Mesendoderm (in vitro differentiated cells): ENCODE measurements around the gene TNFSF15.

Experiments used
- DNase-seq: peaks from one replicate; pipeline ENCODE4 v3.0.0; 2013
- H2AK5ac ChIP-seq: 2 replicates; pipeline ENCODE4 v1.6.1; 2013; ENCODE audit warnings: low read length, inconsistent platforms
- H2BK120ac ChIP-seq: 2 replicates; pipeline ENCODE4 v1.6.1; 2013; ENCODE audit warnings: low read depth, mild to moderate bottlenecking, low read length, moderate library complexity, mixed read lengths
- H2BK15ac ChIP-seq: replicated peaks from 2 replicates; pipeline ENCODE4 v1.6.1; 2013; ENCODE audit warnings: low read depth, mild to moderate bottlenecking, moderate library complexity
- H2BK5ac ChIP-seq: 2 replicates; pipeline ENCODE4 v1.6.1; 2013; ENCODE audit warnings: low read length, inconsistent platforms
- H3K18ac ChIP-seq: 2 replicates; pipeline ENCODE4 v1.6.1; 2013; ENCODE audit warnings: mild to moderate bottlenecking, low read length, mixed read lengths
- H3K23ac ChIP-seq: one replicate; pipeline ENCODE4 v1.6.1; 2013; ENCODE audit warnings: low read length
- H3K27ac ChIP-seq: 2 replicates; pipeline ENCODE4 v1.5.1; 2013; ENCODE audit warnings: low read depth, mild to moderate bottlenecking, inconsistent platforms, low read length, moderate library complexity
- H3K27me3 ChIP-seq: 2 replicates; pipeline ENCODE4 v1.6.1; 2013; ENCODE audit warnings: low read length, control low read depth, mild to moderate bottlenecking, inconsistent platforms; ENCODE audit not compliant: insufficient read depth, poor library complexity
- H3K36me3 ChIP-seq: 2 replicates; pipeline ENCODE4 v1.6.1; 2013; ENCODE audit warnings: low read length, inconsistent platforms; ENCODE audit not compliant: control insufficient read depth, insufficient read depth
- H3K4ac ChIP-seq: one replicate; pipeline ENCODE4 v1.6.1; 2013; ENCODE audit warnings: low read depth, mild to moderate bottlenecking, low read length, moderate library complexity
- H3K4me1 ChIP-seq: 2 replicates; pipeline ENCODE4 v1.6.1; 2013; ENCODE audit warnings: low read depth, low read length, inconsistent platforms; ENCODE audit not compliant: control insufficient read depth
- H3K4me2 ChIP-seq: 2 replicates; pipeline ENCODE4 v1.6.1; 2013; ENCODE audit warnings: low read length
- H3K4me3 ChIP-seq: 2 replicates; pipeline ENCODE4 v1.5.1; 2013; ENCODE audit warnings: mild to moderate bottlenecking, low read length
- H3K56ac ChIP-seq: one replicate; pipeline ENCODE4 v1.6.1; 2013; ENCODE audit warnings: low read length
- H3K79me1 ChIP-seq: 2 replicates; pipeline ENCODE4 v1.6.1; 2013; ENCODE audit warnings: low read length, inconsistent platforms
- H3K79me2 ChIP-seq: 2 replicates; pipeline ENCODE4 v1.6.1; 2013; ENCODE audit warnings: mild to moderate bottlenecking, low read length; ENCODE audit not compliant: control insufficient read depth, insufficient read depth
- H3K9ac ChIP-seq: 2 replicates; pipeline ENCODE4 v1.6.1; 2013; ENCODE audit warnings: low read length, inconsistent platforms
- H4K5ac ChIP-seq: one replicate; pipeline ENCODE4 v1.6.1; 2013; ENCODE audit warnings: low read length
- H4K8ac ChIP-seq: one replicate; pipeline ENCODE4 v1.6.1; 2013; ENCODE audit warnings: low read depth, mild to moderate bottlenecking, control low read depth, low read length, moderate library complexity
- WGBS: extraction: QIAGEN DNeasy Blood & Tissue Kit; methylation state at CpG from one replicate; pipeline ENCODE4 v1.1.7; 2013; ENCODE audit warnings: low lambda C conversion rate, missing lambda C conversion rate; ENCODE audit not compliant: insufficient coverage; ENCODE audit errors: extremely low coverage; 5-methylcytosine and 5-hydroxymethylcytosine counted together

TNFSF15 gene

DNA sequence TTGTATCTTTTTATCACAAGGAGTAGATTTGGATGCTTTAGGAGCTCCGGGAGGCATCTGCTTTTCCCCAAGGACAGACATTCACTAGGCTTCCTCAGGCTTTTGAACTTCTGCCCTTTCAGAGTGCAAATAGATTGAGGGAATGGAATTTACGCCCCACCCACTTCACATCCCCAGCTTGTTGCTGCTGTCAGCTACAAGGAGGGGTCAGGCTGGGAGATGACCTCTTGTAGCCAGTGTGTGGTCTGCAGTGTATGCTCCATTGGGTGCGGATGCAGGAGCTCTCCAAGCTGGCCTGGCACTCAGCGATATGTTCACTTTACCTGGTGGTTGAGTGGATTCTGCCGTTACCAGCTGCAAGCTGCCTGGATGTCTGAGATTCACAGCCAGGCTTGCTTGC lies 6.4 kb downstream of the TNFSF15 start:
- no peak overlapping the region for H3K56ac ChIP-seq
- no peaks in the 10 kb centered on the region for H3K79me1 ChIP-seq
- DNase-seq, result peak; percentile 89
- no peak overlapping the region for H2AK5ac ChIP-seq
- H3K4ac ChIP-seq, result no peak overlapping the region
- no peaks in the 10 kb centered on the region for H3K79me2 ChIP-seq
- no peak overlapping the region for H3K18ac ChIP-seq
- H3K27ac ChIP-seq, result no peak overlapping the region
- H3K4me1 ChIP-seq, result peaks cover 10% of the 10 kb centered on the region
- H3K4me2 ChIP-seq, result no peak overlapping the region
- H4K5ac ChIP-seq, result no peak overlapping the region
- no peak overlapping the region for H3K23ac ChIP-seq
- H2BK15ac ChIP-seq, result no peak overlapping the region
- no peak overlapping the region for H3K9ac ChIP-seq
- H3K36me3 ChIP-seq, result no peaks in the 10 kb centered on the region
- H2BK5ac ChIP-seq, result no peak overlapping the region
- H3K4me3 ChIP-seq, result no peak overlapping the region
- WGBS, result no CpG with 5 or more reads among the region's 5 CpGs
- H4K8ac ChIP-seq, result no peak overlapping the region
- H3K27me3 ChIP-seq, result peaks cover 2% of the 10 kb centered on the region
- no peak overlapping the region for H2BK120ac ChIP-seq

DNA sequence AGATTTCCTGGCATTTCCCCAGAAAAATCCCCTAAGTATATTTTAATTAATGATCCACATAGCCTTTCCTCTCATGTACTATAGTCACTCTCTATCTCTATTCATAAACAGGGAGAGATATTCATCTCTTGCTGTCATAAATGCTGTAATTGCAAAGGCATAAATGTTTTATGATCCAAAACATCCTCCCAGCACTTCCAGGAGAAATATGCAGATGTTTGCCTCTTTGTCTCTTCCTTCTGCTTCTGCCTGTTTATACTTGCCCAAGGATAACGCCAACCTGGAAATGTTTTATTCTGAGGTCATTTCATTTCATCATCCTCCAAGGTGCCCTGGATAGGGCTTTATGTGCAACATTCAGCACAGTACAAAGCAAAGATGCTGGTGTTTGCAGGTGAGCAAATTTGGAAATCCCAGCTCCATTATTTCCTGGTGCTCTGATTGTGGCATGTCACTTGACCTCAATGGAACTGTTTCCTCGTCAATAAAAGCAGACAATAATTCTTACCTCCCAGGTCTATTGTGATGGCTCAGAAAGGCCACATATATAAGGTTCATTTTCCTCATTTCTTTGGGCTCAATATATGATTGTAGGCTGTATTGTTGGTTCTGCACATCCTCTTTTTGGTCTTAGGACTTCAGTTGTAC lies 6.9 kb downstream of the TNFSF15 start:
- Histone ChIP-seq H3K27me3 (peaks cover 2% of the 10 kb centered on the region), H3K23ac (no peak overlapping the region), H3K36me3 (no peaks in the 10 kb centered on the region), H3K4ac (no peak overlapping the region), H3K27ac (no peak overlapping the region), H3K79me2 (no peaks in the 10 kb centered on the region), H2AK5ac (no peak overlapping the region), H3K79me1 (no peaks in the 10 kb centered on the region), H2BK15ac (no peak overlapping the region), H4K8ac (no peak overlapping the region), H3K56ac (no peak overlapping the region), H3K9ac (no peak overlapping the region), H3K4me2 (no peak overlapping the region), H2BK5ac (no peak overlapping the region), H4K5ac (no peak overlapping the region), H3K4me3 (no peak overlapping the region), H3K4me1 (peaks cover 10% of the 10 kb centered on the region), H2BK120ac (no peak overlapping the region), H3K18ac (no peak overlapping the region)
- DNase-seq, result no peak
- WGBS, result no CpG with 5 or more reads among the region's 2 CpGs

DNA sequence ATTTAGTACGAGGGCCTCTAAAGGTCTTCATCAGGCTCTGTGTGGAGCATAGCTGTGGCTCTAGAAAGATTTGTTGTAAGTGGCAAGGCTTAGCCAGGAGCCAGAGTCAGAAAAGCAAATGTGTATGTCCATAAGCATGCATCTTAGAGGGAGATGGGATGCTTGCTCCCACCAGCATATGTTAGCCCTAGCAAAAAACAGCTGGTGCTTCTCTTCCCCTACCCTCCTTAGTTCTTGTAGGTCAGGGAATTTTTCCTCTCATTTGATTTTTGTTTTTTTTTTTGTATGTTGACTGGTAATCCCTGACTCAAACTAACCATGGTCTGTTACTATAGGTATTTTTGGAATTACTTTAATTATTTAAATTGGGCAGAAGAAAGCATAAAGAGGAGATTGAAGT lies 7.7 kb downstream of the TNFSF15 start:
- no peak overlapping the region for H2AK5ac ChIP-seq
- no peak overlapping the region for H4K5ac ChIP-seq
- no peaks in the 10 kb centered on the region for H3K79me2 ChIP-seq
- no peak overlapping the region for H3K56ac ChIP-seq
- no peak overlapping the region for H2BK15ac ChIP-seq
- peaks cover 5% of the 10 kb centered on the region for H3K4me1 ChIP-seq
- no peak overlapping the region for H3K23ac ChIP-seq
- H2BK120ac ChIP-seq, result no peak overlapping the region
- H3K27ac ChIP-seq, result no peak overlapping the region
- H3K36me3 ChIP-seq, result no peaks in the 10 kb centered on the region
- DNase-seq, result no peak
- H3K79me1 ChIP-seq, result no peaks in the 10 kb centered on the region
- H2BK5ac ChIP-seq, result no peak overlapping the region
- no CpG with 5 or more reads among the region's 1 CpG for WGBS
- peaks cover 2% of the 10 kb centered on the region for H3K27me3 ChIP-seq
- no peak overlapping the region for H3K18ac ChIP-seq
- no peak overlapping the region for H3K9ac ChIP-seq
- no peak overlapping the region for H3K4ac ChIP-seq
- H4K8ac ChIP-seq, result no peak overlapping the region
- no peak overlapping the region for H3K4me2 ChIP-seq
- no peak overlapping the region for H3K4me3 ChIP-seq

DNA sequence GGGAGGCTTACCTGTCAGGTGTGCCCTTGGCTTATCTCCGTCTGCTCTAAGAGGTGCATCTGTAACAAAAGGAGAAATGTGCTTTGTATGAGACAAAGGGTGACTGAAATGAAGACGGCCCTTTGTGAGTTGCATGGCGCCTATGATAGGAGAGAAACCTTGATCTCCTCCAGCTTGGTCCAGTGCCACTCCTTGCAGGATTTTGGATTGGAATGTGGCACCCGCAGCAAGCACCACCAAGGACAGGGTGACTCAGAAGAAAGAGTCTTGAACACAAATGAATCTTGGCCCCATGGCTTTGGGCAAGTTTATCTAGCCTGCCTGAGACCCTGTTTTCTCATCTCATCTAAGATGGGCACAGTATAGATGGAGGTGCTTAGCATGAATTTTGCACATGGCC lies 13.4 kb downstream of the TNFSF15 start:
- WGBS, result no CpG with 5 or more reads among the region's 4 CpGs
- Histone ChIP-seq H3K23ac (no peak overlapping the region), H4K5ac (no peak overlapping the region), H3K9ac (no peak overlapping the region), H3K18ac (no peak overlapping the region), H2BK120ac (no peak overlapping the region), H3K79me1 (no peaks in the 10 kb centered on the region), H3K56ac (no peak overlapping the region), H2BK15ac (no peak overlapping the region), H2AK5ac (no peak overlapping the region), H3K27ac (no peak overlapping the region), H3K4ac (no peak overlapping the region), H4K8ac (no peak overlapping the region), H2BK5ac (no peak overlapping the region), H3K4me3 (no peak overlapping the region), H3K4me2 (no peak overlapping the region), H3K79me2 (no peaks in the 10 kb centered on the region), H3K4me1 (no peaks in the 10 kb centered on the region), H3K36me3 (no peaks in the 10 kb centered on the region), H3K27me3 (no peaks in the 10 kb centered on the region)
- no peak for DNase-seq

DNA sequence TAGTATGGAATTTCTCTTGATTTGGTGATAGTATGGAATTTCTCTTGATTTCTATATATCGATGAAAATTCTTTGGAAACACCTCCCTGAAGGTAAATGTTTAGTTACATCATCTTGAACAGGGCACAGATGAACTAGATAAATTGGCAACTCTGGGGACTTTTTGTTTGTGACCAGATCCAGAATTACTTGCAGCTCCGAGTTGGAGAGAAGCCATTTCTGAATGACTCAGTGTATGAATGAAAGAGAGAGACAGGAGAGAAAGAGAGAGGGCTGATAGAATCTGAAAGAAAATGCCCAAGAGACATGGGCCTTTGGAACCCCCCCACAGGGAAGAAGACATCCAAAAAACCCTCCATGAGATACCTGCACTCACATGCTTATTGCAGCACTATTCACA lies 14.1 kb downstream of the TNFSF15 start:
- Histone ChIP-seq H2AK5ac (no peak overlapping the region), H3K18ac (no peak overlapping the region), H3K9ac (no peak overlapping the region), H3K36me3 (no peaks in the 10 kb centered on the region), H3K79me1 (no peaks in the 10 kb centered on the region), H2BK120ac (no peak overlapping the region), H3K56ac (no peak overlapping the region), H4K5ac (no peak overlapping the region), H3K4me1 (no peaks in the 10 kb centered on the region), H2BK5ac (no peak overlapping the region), H3K4me2 (no peak overlapping the region), H4K8ac (no peak overlapping the region), H3K4ac (no peak overlapping the region), H3K23ac (no peak overlapping the region), H3K4me3 (no peak overlapping the region), H3K27ac (no peak overlapping the region), H3K79me2 (no peaks in the 10 kb centered on the region), H2BK15ac (no peak overlapping the region), H3K27me3 (no peaks in the 10 kb centered on the region)
- no CpG with 5 or more reads among the region's 2 CpGs for whole genome bisulfite sequencing
- DNase-seq, result no peak

DNA sequence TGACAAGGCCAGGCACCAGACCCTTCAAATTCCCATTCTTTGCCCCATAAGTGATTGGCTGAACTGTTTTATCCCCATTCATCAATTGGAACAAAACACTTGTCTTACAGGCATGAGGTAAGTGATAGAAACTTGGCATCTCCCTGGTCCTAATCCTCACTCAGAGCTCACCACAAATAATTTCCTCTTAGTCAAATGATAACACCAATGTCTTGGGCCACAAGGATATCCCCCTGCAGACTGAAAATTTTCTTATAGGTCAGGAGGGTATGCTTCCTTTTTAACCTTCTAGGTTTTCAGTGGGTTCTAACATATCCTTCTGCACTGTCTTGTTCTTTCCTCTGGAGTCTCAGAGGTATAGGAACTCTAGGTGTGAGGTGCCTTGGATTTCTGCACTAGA lies 14.5 kb downstream of the TNFSF15 start:
- Histone ChIP-seq H3K23ac (no peak overlapping the region), H3K27ac (no peak overlapping the region), H3K4me1 (no peaks in the 10 kb centered on the region), H3K4me2 (no peak overlapping the region), H3K79me1 (no peaks in the 10 kb centered on the region), H3K79me2 (no peaks in the 10 kb centered on the region), H3K4ac (no peak overlapping the region), H3K18ac (no peak overlapping the region), H2BK120ac (no peak overlapping the region), H2BK15ac (no peak overlapping the region), H2BK5ac (no peak overlapping the region), H4K5ac (no peak overlapping the region), H3K4me3 (no peak overlapping the region), H3K27me3 (no peaks in the 10 kb centered on the region), H4K8ac (no peak overlapping the region), H2AK5ac (no peak overlapping the region), H3K36me3 (no peaks in the 10 kb centered on the region), H3K9ac (no peak overlapping the region), H3K56ac (no peak overlapping the region)
- no peak for DNase-seq
